B cell (primary cell): ENCODE data around the gene THAP8. TPM values are rescaled to one million over a fixed set of nuclear protein-coding genes. Genes with fewer than 3 reads are reported as not detected.

ENCODE experiments used
- ATAC-seq: fragments of 200-7000 bp; cut with Tn5 transposase; one replicate; pipeline ENCODE4 v1.10.0; 2021; ENCODE audit warnings: low read depth, mild to moderate bottlenecking, moderate number of reproducible peaks, moderate library complexity
- CTCF ChIA-PET: fragments of 350-600 bp; sonication (Branson Sonifier 250); formaldehyde crosslinking; loops from one replicate; lab custom pipeline; 2021; ENCODE audit warnings: antibody characterized with exemption, inconsistent platforms; lab: Charles Lee
- POLR2A ChIA-PET: fragments of 350-600 bp; sonication (Branson Sonifier 250); formaldehyde crosslinking; loops from one replicate; lab custom pipeline; 2021; ENCODE audit warnings: antibody characterized with exemption; lab: Charles Lee
- DNase-seq: peaks from one replicate; pipeline ENCODE4 v3.0.0; 2013
- H2AFZ ChIP-seq: 2 replicates; pipeline ENCODE4 v1.6.1; 2012; ENCODE audit warnings: mild to moderate bottlenecking, low read depth, low read length; ENCODE audit not compliant: insufficient read depth, poor library complexity, severe bottlenecking
- H3K27ac ChIP-seq, 2 donors: 1 replicate in 1 of 2; 2 replicates in 1 of 2; pipeline ENCODE4 v1.5.1; 2012 to 2013; ENCODE audit warnings: low read length in 2 of 2, mild to moderate bottlenecking in 2 of 2, moderate library complexity in 1 of 2
- H3K27me3 ChIP-seq, 4 experiments: fragments of 200-600 bp in 1 of 4; sonication (generic) in 1 of 4; replicated peaks in 1 of 4; 1 replicate in 2 of 4; 2 replicates in 2 of 4; pipeline versions ENCODE4 v1.6.1 to v1.7.0; 2013 to 2016; ENCODE audit warnings: low read length in 3 of 4, mild to moderate bottlenecking in 2 of 4, mixed read lengths in 1 of 4, moderate library complexity in 1 of 4; ENCODE audit not compliant: insufficient read depth in 4 of 4, control insufficient read depth in 3 of 4; ENCODE audit errors: control extremely low read depth in 1 of 4
- H3K36me3 ChIP-seq, 2 experiments: replicated peaks in 1 of 2; 1 replicate in 1 of 2; 2 replicates in 1 of 2; pipeline versions ENCODE4 v1.6.1 to v1.7.1; 2013; ENCODE audit warnings: low read length in 1 of 2; ENCODE audit not compliant: insufficient read depth in 2 of 2, control insufficient read depth in 1 of 2; ENCODE audit errors: control extremely low read depth in 1 of 2, extremely low read depth in 1 of 2
- H3K4me1 ChIP-seq, 2 donors: fragments of 200-600 bp in 1 of 2; sonication (generic) in 1 of 2; 1 replicate in 1 of 2; 2 replicates in 1 of 2; pipeline versions ENCODE4 v1.5.1 to v1.6.1; 2013 to 2017; ENCODE audit warnings: low read length in 2 of 2; ENCODE audit not compliant: control insufficient read depth in 2 of 2, insufficient read depth in 2 of 2
- H3K4me2 ChIP-seq: replicated peaks from 2 replicates; pipeline ENCODE3; 2012; ENCODE audit warnings: mild to moderate bottlenecking, low read depth, low read length; ENCODE audit not compliant: poor library complexity, severe bottlenecking
- H3K4me3 ChIP-seq, 5 experiments: fragments of 200-600 bp in 1 of 5; sonication (generic) in 1 of 5; 1 replicate in 3 of 5; 2 replicates in 2 of 5; pipeline versions ENCODE4 v1.5.1 to v1.7.0; 2011 to 2016; ENCODE audit warnings: low read length in 4 of 5, mild to moderate bottlenecking in 4 of 5, low read depth in 2 of 5, control low read depth in 1 of 5, moderate library complexity in 1 of 5; ENCODE audit not compliant: insufficient read depth in 1 of 5; ENCODE audit errors: control extremely low read depth in 1 of 5, extremely low read depth in 1 of 5
- H3K79me2 ChIP-seq: fragments of 200-600 bp; sonication (generic); one replicate; pipeline ENCODE4 v1.6.0; 2016; ENCODE audit warnings: low read length; ENCODE audit not compliant: control insufficient read depth, insufficient read depth
- H3K9ac ChIP-seq: fragments of 200-600 bp; sonication (generic); 2 replicates; pipeline ENCODE4 v1.6.1; 2017; ENCODE audit warnings: mild to moderate bottlenecking, low read length, moderate library complexity
- H3K9me3 ChIP-seq, 3 donors: one replicate each; pipeline versions ENCODE4 v1.6.1 to v1.7.1; 2013; ENCODE audit warnings: low read length in 2 of 3; ENCODE audit not compliant: control insufficient read depth in 2 of 3, insufficient read depth in 1 of 3; ENCODE audit errors: control extremely low read depth in 1 of 3
- H4K20me1 ChIP-seq: 2 replicates; pipeline ENCODE4 v1.6.0; 2012; ENCODE audit warnings: mild to moderate bottlenecking, low read length; ENCODE audit not compliant: insufficient read depth, control insufficient read depth, poor library complexity, severe bottlenecking
- H3K27ac Mint-ChIP-seq: one replicate; pipeline ENCODE4 v1.8.0; 2021; ENCODE audit warnings: mixed read lengths
- H3K27me3 Mint-ChIP-seq: one replicate; pipeline ENCODE4 v1.8.0; 2021; ENCODE audit warnings: mixed read lengths
- H3K4me1 Mint-ChIP-seq: one replicate; pipeline ENCODE4 v1.8.0; 2021; ENCODE audit warnings: mixed read lengths
- H3K4me3 Mint-ChIP-seq: one replicate; pipeline ENCODE4 v1.8.0; 2021; ENCODE audit warnings: mixed read lengths
- H3K9me3 Mint-ChIP-seq: one replicate; pipeline ENCODE4 v1.8.0; 2022; ENCODE audit warnings: mixed read lengths; ENCODE audit not compliant: insufficient read depth
- CTCF ChIP-seq: fragments of 200-600 bp; IDR thresholded peaks from one replicate; pipeline ENCODE4 v1.8.0; 2022; ENCODE audit warnings: antibody characterized with exemption, mild to moderate bottlenecking
- EZH2 ChIP-seq: IDR thresholded peaks from 2 replicates; pipeline ENCODE4 v1.6.1; 2012; ENCODE audit warnings: borderline replicate concordance, low read depth, mild to moderate bottlenecking, moderate library complexity, low read length; ENCODE audit not compliant: insufficient read depth, poor library complexity, severe bottlenecking
- WGBS: methylation state at CpG from one replicate; pipeline ENCODE4 v1.1.5; 2013; ENCODE audit warnings: missing lambda C conversion rate; ENCODE audit not compliant: insufficient coverage; 5-methylcytosine and 5-hydroxymethylcytosine counted together
- intact Hi-C: fragments of 100-400 bp; cut with micrococcal nuclease; formaldehyde crosslinking; loops from one replicate; pipeline ENCODE4 v1.10.0; 2022
- polyA plus RNA-seq: library from polyadenylated mRNA; depleted of rRNA; stranded (reverse); fragments of >200 nt; gene quantifications from 2 replicates; pipeline ENCODE4 v1.2.3, GENCODE V29; 2012
- total RNA-seq, 2 donors: library from RNA; stranded (reverse); fragments of 120-200 nt in 1 of 2; gene quantifications; 1 replicate in 1 of 2; 2 replicates in 1 of 2; pipeline versions ENCODE4 v1.2.3 to v1.2.4, GENCODE V29; 2013 to 2022

Gene THAP8
- total and polyA plus RNA-seq, 2 donors (not counting 1 experiment from before 2014, with no cell fraction given): 4.5 to 5.7 TPM

DNA sequence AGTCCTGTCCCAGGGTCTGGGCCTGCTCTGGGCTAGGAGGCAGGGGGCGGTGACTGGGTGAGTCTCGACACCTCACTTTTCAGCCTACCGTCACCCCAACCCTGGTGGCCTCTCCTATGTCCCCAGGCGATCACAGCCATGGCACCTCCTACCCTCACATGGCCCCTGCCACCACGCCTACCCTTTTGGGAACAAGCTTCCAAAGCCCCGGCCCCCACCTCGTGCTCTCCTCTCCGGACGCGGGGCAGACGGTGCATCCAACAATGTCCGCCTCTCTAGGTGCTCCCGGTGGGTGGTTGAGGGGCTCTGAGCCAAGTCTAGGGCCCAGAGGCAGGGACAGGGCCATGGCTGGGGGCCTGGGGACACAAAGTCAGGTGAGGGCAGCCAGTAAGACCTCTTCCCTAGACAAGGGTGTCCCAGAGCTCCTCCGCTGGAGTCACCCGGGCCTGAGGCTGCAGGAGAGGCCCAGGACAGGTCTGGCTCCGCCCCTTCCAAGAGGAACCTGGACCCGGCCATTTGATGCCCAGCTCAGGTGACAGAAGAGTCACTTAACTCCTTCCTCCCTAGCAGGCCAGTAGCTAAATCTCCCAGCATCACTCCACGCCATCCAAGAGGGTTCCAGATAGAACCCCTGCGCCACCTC lies 45.6 kb downstream of the THAP8 start, which contains the start of gene SYNE4:
Gene SYNE4 (minus strand): TSS at position 478 of the 643 bp plus-strand sequence. CDS start 132 bp downstream, at position 346.
- peak within 1 kb of the TSS; percentile 50 for H3K9ac ChIP-seq
- peaks cover 0 to 12% (median 1%) of the 10 kb centered on the region in 4 experiments for H3K27me3 ChIP-seq
- Mint-ChIP-seq H3K4me3 (peak within 1 kb of the TSS; percentile 64), H3K4me1 (peaks cover 15% of the 10 kb centered on the region), H3K27ac (no peak within 1 kb of the TSS), H3K27me3 (no peaks in the 10 kb centered on the region), H3K9me3 (no peaks in the 10 kb centered on the region)
- no peaks in the 10 kb centered on the region for H3K36me3 ChIP-seq
- POLR2A ChIA-PET: no interaction called here
- H3K4me3 ChIP-seq: peak within 1 kb of the TSS in 3 of 5 experiments; percentile 29 to 36 (median 35)
- ATAC-seq (no peak), DNase-seq (no peak)
- H3K79me2 ChIP-seq: peaks cover 5% of the 10 kb centered on the region
- TF ChIP-seq CTCF: no peak
- no peak for TF ChIP-seq EZH2
- no peaks in the 10 kb centered on the region for H4K20me1 ChIP-seq
- no peaks in the 10 kb centered on the region for H3K9me3 ChIP-seq
- H3K27ac ChIP-seq: no peak within 1 kb of the TSS
- peak within 1 kb of the TSS; percentile 59 for H2AFZ ChIP-seq
- intact Hi-C loops: no loop called here
- CTCF ChIA-PET: no interaction called here
- H3K4me1 ChIP-seq: peaks cover 12 to 16% of the 10 kb centered on the region in 2 donors
- H3K4me2 ChIP-seq: peak within 1 kb of the TSS; percentile 83
- WGBS: 82% methylated on average over 19 of the region's 19 CpGs

GRCh38 chr19:36006955-36007354 lies 47.1 kb downstream of the THAP8 start:
- no peaks in the 10 kb centered on the region for H4K20me1 ChIP-seq
- no peak overlapping the region for H3K27ac ChIP-seq
- H3K27me3 ChIP-seq: peaks cover 0 to 12% (median 1%) of the 10 kb centered on the region in 4 experiments
- no peaks in the 10 kb centered on the region for H3K9me3 ChIP-seq
- intact Hi-C loops: no loop called here
- Mint-ChIP-seq H3K27ac (no peak overlapping the region), H3K4me1 (peaks cover 8% of the 10 kb centered on the region), H3K4me3 (no peak overlapping the region), H3K27me3 (no peaks in the 10 kb centered on the region), H3K9me3 (no peaks in the 10 kb centered on the region)
- ChIA-PET CTCF (no interaction called here), POLR2A (interaction anchor here (0.6 kb wide), 1 partner anchor 205 kb away, joined by 3 read pairs; no protein-coding TSS in a partner anchor)
- H3K9ac ChIP-seq: no peak overlapping the region
- no peak overlapping the region for H3K4me3 ChIP-seq
- TF ChIP-seq EZH2 (no peak), CTCF (no peak)
- DNase-seq (no peak), ATAC-seq (no peak)
- peaks cover 3% of the 10 kb centered on the region for H3K79me2 ChIP-seq
- WGBS: 84% methylated on average over 5 of the region's 5 CpGs
- no peaks in the 10 kb centered on the region for H3K36me3 ChIP-seq
- no peak overlapping the region for H3K4me2 ChIP-seq
- peaks cover 9 to 11% of the 10 kb centered on the region in 2 donors for H3K4me1 ChIP-seq
- no peak overlapping the region for H2AFZ ChIP-seq
